ENCODE measurements around the gene FKBP1B.
A peak's percentile ranks its signal among the peaks of the same experiment; 100 is the strongest.
"Not testable (repeated sequence)": the region's sequence is repeated elsewhere in the genome, so short reads cannot be mapped to it uniquely, and the experiment has no call there.

Gene FKBP1B

GRCh38 chr2:24022975-24023575 lies 26.5 kb upstream of the FKBP1B start:
- no peak for DNase-seq

GRCh38 chr2:24024018-24024417 lies 25.5 kb upstream of the FKBP1B start:
- DNase-seq, result no peak

GRCh38 chr2:24024996-24025663 lies 24.4 kb upstream of the FKBP1B start:
- DNase-seq, result no peak

- no peak for DNase-seq
Observed at GRCh38 chr2:24026233-24026632, 23.3 kb upstream of the FKBP1B start.

- no peak for DNase-seq
Observed at GRCh38 chr2:24038786-24039499, 10.6 kb upstream of the FKBP1B start.

GRCh38 chr2:24040511-24040910 lies 9.0 kb upstream of the FKBP1B start:
- DNase-seq, result no peak

GRCh38 chr2:24043133-24043532 lies 6.4 kb upstream of the FKBP1B start:
- not testable (repeated sequence) for DNase-seq

GRCh38 chr2:24045511-24046508 lies 3.7 kb upstream of the FKBP1B start:
- DNase-seq, result no peak

- no peak for DNase-seq
Observed at GRCh38 chr2:24046599-24046929, 3.0 kb upstream of the FKBP1B start.

GRCh38 chr2:24046930-24047702 lies 2.4 kb upstream of the FKBP1B start, which contains the start of gene WDCP:
WDCP (minus strand) TSS chr2:24047391; CDS start chr2:24039494, 7,897 bp downstream.
- DNase-seq, result peak; percentile 98

- no peak for DNase-seq
Observed at GRCh38 chr2:24047703-24048033, 1.9 kb upstream of the FKBP1B start.

- peak; percentile 12 for DNase-seq
Observed at GRCh38 chr2:24048769-24049484, 614 bp upstream of the FKBP1B start.

GRCh38 chr2:24050041-24050979 lies 769 bp downstream of the FKBP1B start:
- DNase-seq, result peak; percentile 47

GRCh38 chr2:24051833-24052232 lies 2.3 kb downstream of the FKBP1B start:
- no peak for DNase-seq

GRCh38 chr2:24052951-24053350 lies 3.4 kb downstream of the FKBP1B start:
- DNase-seq, result no peak

GRCh38 chr2:24054366-24055010 lies 4.9 kb downstream of the FKBP1B start:
- no peak for DNase-seq

GRCh38 chr2:24055750-24056149 lies 6.2 kb downstream of the FKBP1B start:
- no peak for DNase-seq

- DNase-seq, result peak; percentile 21
Observed at GRCh38 chr2:24058564-24059271, 9.2 kb downstream of the FKBP1B start.

- no peak for DNase-seq
Observed at GRCh38 chr2:24065341-24065740, 15.8 kb downstream of the FKBP1B start.
